ENCODE results near the gene EFS. TPM values are rescaled to one million over a fixed set of nuclear protein-coding genes. Genes with fewer than 3 reads are reported as not detected.

Gene EFS
- total RNA-seq, 4 donors from 2014 or later, result 7.0 to 12.9 (median 8.6) TPM

- H3K4me1 ChIP-seq, result no peaks in the 10 kb centered on the region
- H3K36me3 ChIP-seq, result no peaks in the 10 kb centered on the region
- TF ChIP-seq, protein P1, sequence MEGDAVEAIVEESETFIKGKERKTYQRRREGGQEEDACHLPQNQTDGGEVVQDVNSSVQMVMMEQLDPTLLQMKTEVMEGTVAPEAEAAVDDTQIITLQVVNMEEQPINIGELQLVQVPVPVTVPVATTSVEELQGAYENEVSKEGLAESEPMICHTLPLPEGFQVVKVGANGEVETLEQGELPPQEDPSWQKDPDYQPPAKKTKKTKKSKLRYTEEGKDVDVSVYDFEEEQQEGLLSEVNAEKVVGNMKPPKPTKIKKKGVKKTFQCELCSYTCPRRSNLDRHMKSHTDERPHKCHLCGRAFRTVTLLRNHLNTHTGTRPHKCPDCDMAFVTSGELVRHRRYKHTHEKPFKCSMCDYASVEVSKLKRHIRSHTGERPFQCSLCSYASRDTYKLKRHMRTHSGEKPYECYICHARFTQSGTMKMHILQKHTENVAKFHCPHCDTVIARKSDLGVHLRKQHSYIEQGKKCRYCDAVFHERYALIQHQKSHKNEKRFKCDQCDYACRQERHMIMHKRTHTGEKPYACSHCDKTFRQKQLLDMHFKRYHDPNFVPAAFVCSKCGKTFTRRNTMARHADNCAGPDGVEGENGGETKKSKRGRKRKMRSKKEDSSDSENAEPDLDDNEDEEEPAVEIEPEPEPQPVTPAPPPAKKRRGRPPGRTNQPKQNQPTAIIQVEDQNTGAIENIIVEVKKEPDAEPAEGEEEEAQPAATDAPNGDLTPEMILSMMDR (IDR thresholded peaks at IDR 0.05), result no peak
- no peak for TF ChIP-seq POLR2A (IDR thresholded peaks at IDR 0.05)
- no peaks in the 10 kb centered on the region for H3K27me3 ChIP-seq
- intact Hi-C loops (cut with DNase I), result no loop called here
- H3K9me3 ChIP-seq, result no peaks in the 10 kb centered on the region
- H3K27ac ChIP-seq, result no peak overlapping the region
- no peak for DNase-seq
- H3K4me3 ChIP-seq (replicated peaks in 1 of 3), result no peak overlapping the region
- 72 to 82% methylated on average over 12 to 14 of the region's 14 CpGs for WGBS, 2 donors
Observed at GRCh38 chr14:23409966-23410635, 45.1 kb upstream of the EFS start.

DNA sequence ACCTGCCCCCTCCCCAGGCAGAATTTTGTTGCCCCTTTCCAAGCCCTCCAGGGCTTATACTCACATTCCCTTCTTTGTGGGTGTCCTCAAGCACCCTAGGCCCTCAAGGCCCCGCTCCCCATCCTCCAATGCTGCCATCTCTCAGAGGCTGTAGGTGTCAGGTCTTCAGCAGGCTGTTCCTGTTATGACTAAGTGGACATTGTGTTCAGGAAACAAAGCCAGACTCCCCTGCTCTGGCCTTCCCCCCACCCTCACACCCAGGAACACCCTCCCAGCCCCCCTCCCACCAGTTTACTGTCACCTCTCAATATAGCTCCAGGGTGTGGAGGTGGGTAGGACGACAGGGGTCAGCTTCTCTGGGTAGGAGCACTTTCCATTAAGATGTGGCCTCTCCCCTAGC lies 44.5 kb upstream of the EFS start:
- Histone ChIP-seq H3K9me3 (no peaks in the 10 kb centered on the region), H3K4me1 (no peaks in the 10 kb centered on the region), H3K27me3 (no peaks in the 10 kb centered on the region), H3K27ac (no peak overlapping the region), H3K4me3 (replicated peaks in 1 of 3) (no peak overlapping the region), H3K36me3 (no peaks in the 10 kb centered on the region)
- WGBS, 2 donors, result 60 to 82% methylated on average over 2 of the region's 2 CpGs
- TF ChIP-seq, protein P1 (IDR thresholded peaks at IDR 0.05), result no peak
- no peak for TF ChIP-seq POLR2A (IDR thresholded peaks at IDR 0.05)
- no peak for DNase-seq
- intact Hi-C loops (cut with DNase I), result no loop called here

GRCh38 chr14:23408307-23408630 lies 43.3 kb upstream of the EFS start:
- DNase-seq, result no peak
- no peak overlapping the region for H3K27ac ChIP-seq
- intact Hi-C loops (cut with DNase I), result no loop called here
- H3K27me3 ChIP-seq, result no peaks in the 10 kb centered on the region
- H3K4me1 ChIP-seq, result no peaks in the 10 kb centered on the region
- no peak overlapping the region for H3K4me3 ChIP-seq (replicated peaks in 1 of 3)
- no peak for TF ChIP-seq POLR2A (IDR thresholded peaks at IDR 0.05)
- TF ChIP-seq, protein P1 (IDR thresholded peaks at IDR 0.05), result no peak
- H3K36me3 ChIP-seq, result no peaks in the 10 kb centered on the region
- 54 to 57% methylated on average over 5 of the region's 5 CpGs for WGBS, 2 donors
- H3K9me3 ChIP-seq, result no peaks in the 10 kb centered on the region

DNA sequence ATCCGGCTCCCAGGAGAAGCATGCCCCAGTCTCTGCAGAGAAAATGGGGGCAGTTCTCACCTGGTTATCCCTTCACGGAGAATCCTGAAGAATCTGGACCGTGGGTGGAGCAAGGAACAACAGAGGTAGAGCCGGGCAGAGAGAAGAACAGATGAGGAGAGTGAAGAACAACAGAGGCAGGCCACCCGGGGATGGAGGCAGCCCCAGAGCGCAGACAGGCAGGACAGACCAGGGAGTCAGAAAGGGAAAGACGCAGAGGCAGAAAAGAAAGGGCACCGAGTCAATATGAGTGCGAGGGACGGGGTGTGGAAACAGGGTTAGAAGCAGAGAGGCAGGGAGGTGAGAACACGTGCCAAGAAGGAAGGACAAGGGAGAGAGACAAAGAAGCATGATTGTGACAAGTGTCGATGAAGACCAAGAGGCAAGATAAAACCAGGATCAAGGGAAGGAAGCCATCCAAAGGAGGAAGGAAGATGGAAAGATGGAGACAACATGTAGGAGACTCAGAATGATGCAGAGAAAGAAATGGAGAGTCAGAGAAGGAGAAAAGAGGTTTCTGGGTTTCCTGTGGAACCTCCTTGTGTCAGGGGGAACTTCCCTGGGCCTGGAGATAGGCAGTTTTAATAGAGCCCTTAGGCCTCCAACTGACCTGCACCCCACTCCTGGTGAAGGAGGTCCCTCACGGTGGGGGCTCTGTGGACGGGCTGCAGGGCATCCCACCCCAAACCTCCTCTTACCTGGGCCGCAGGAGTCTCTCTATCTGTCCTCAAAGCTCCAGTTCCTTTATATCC lies 42.7 kb upstream of the EFS start, which contains the start of gene MYH6:
MYH6 (minus strand) TSS at position 758 of the 791 bp plus-strand sequence. CDS start 1,050 bp downstream, outside the sequence.
- no peaks in the 10 kb centered on the region for H3K36me3 ChIP-seq
- intact Hi-C loops (cut with DNase I), result no loop called here
- 82 to 84% methylated on average over 15 of the region's 15 CpGs for WGBS, 2 donors
- H3K27ac ChIP-seq, result no peak within 1 kb of the TSS
- no peaks in the 10 kb centered on the region for H3K9me3 ChIP-seq
- no peaks in the 10 kb centered on the region for H3K27me3 ChIP-seq
- no peaks in the 10 kb centered on the region for H3K4me1 ChIP-seq
- TF ChIP-seq, protein P1 (IDR thresholded peaks at IDR 0.05), result no peak
- TF ChIP-seq POLR2A (IDR thresholded peaks at IDR 0.05), result no peak
- no peak within 1 kb of the TSS for H3K4me3 ChIP-seq (replicated peaks in 1 of 3)
- DNase-seq, result no peak

DNA sequence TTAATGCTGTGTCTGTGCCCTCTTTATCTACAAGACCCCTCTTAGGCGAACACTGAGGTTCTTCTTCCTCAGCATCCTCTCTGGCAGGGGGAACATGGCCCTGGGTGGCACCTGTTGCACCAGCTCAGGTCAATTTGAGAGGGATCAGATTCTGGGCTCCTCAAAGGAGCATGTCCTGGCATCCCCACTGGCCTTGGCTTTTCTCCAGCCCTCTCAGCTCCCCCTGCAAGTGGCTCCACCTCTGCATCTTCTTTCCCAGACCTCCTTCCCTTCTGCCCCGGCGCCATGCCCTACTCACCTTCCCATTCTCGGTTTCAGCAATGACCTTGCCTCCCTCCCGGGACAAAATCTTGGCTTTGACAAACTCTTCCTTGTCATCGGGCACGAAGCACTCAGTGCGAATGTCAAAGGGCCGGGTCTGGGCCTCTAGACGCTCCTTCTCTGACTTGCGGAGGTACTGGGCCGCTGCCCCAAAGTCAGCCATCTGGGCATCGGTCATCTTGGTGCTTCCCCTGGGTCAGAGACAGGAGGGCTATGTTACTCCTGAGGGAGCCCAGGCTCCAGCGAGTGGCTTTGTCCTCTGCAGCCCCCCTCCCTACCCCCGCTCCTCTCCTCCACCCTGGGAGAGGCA lies 41.9 kb upstream of the EFS start:
- Histone ChIP-seq H3K36me3 (no peaks in the 10 kb centered on the region), H3K4me1 (no peaks in the 10 kb centered on the region), H3K9me3 (no peaks in the 10 kb centered on the region), H3K4me3 (replicated peaks in 1 of 3) (no peak overlapping the region), H3K27me3 (no peaks in the 10 kb centered on the region), H3K27ac (no peak overlapping the region)
- no peak for TF ChIP-seq POLR2A (IDR thresholded peaks at IDR 0.05)
- TF ChIP-seq, protein P1 (IDR thresholded peaks at IDR 0.05), result no peak
- WGBS, 2 donors, result 85 to 89% methylated on average over 15 of the region's 15 CpGs
- DNase-seq, result no peak
- intact Hi-C loops (cut with DNase I), result no loop called here

All from thyroid gland (tissue), 4 donors.